Suprapubic skin (tissue), 4 donors: Measurements from ENCODE around the gene ICAM5.

Source experiments
- EP300 ChIP-seq: sonication (generic); formaldehyde crosslinking; IDR thresholded peaks from one replicate; pipeline ENCODE4 v1.6.1; 2017; ENCODE audit warnings: antibody characterized with exemption
- POLR2A ChIP-seq, 2 donors: fragments of 450-650 bp; IDR thresholded peaks; one replicate each; pipeline ENCODE4 v1.6.1; 2017; ENCODE audit warnings: antibody characterized with exemption in 2 of 2, mild to moderate bottlenecking in 2 of 2, moderate library complexity in 2 of 2
- POLR2AphosphoS5 ChIP-seq, 3 donors: sonication (generic); formaldehyde crosslinking; IDR thresholded peaks; one replicate each; pipeline ENCODE4 v1.6.1; 2017; ENCODE audit warnings: antibody characterized with exemption in 3 of 3
- TF ChIP-seq, protein P1 (sequence below), 2 donors: fragments of 200-600 bp in 1 of 2; fragments of 450-650 bp in 1 of 2; sonication (generic) in 1 of 2; IDR thresholded peaks; one replicate each; pipeline ENCODE4 v1.5.1; 2016 to 2019; ENCODE audit warnings: antibody characterized with exemption in 2 of 2, mild to moderate bottlenecking in 1 of 2, moderate library complexity in 1 of 2

GRCh38 chr19:10288662-10289166 is 1.0 kb upstream of the ICAM5 start:
- TF ChIP-seq POLR2AphosphoS5 (IDR thresholded peaks at IDR 0.05) (no peak), POLR2A (IDR thresholded peaks at IDR 0.05) (no peak), EP300 (no peak)
- TF ChIP-seq, protein P1, sequence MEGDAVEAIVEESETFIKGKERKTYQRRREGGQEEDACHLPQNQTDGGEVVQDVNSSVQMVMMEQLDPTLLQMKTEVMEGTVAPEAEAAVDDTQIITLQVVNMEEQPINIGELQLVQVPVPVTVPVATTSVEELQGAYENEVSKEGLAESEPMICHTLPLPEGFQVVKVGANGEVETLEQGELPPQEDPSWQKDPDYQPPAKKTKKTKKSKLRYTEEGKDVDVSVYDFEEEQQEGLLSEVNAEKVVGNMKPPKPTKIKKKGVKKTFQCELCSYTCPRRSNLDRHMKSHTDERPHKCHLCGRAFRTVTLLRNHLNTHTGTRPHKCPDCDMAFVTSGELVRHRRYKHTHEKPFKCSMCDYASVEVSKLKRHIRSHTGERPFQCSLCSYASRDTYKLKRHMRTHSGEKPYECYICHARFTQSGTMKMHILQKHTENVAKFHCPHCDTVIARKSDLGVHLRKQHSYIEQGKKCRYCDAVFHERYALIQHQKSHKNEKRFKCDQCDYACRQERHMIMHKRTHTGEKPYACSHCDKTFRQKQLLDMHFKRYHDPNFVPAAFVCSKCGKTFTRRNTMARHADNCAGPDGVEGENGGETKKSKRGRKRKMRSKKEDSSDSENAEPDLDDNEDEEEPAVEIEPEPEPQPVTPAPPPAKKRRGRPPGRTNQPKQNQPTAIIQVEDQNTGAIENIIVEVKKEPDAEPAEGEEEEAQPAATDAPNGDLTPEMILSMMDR (IDR thresholded peaks at IDR 0.05), result no peak
